HEK293 (cell line): ENCODE data around the gene CYP4X1.

ENCODE experiments used
- AEBP2 ChIP-seq: fragments of 450-650 bp; formaldehyde crosslinking; IDR thresholded peaks from 2 replicates; pipeline ENCODE4 v1.5.1; 2016; ENCODE audit warnings: missing biosample characterization, missing genetic modification characterization, borderline replicate concordance
- ATF2 ChIP-seq: fragments of 450-650 bp; formaldehyde crosslinking; IDR thresholded peaks from 2 replicates; pipeline ENCODE4 v1.5.1; 2016; ENCODE audit warnings: missing biosample characterization, missing genetic modification characterization, low read depth
- EGR2 ChIP-seq: fragments of 450-650 bp; formaldehyde crosslinking; IDR thresholded peaks from 2 replicates; pipeline ENCODE4 v1.5.1; 2016; ENCODE audit warnings: low read depth, missing biosample characterization, missing genetic modification characterization
- HOXC10 ChIP-seq: sonication (generic); formaldehyde crosslinking; IDR thresholded peaks from 2 replicates; pipeline ENCODE4 v1.8.1; 2023; ENCODE audit warnings: mild to moderate bottlenecking, missing genetic modification reagents
- KLF10 ChIP-seq: fragments of 450-650 bp; IDR thresholded peaks from 2 replicates; pipeline ENCODE4 v1.5.1; 2018; ENCODE audit warnings: missing biosample characterization, mild to moderate bottlenecking, missing genetic modification characterization
- KLF9 ChIP-seq: fragments of 450-650 bp; formaldehyde crosslinking; IDR thresholded peaks from 2 replicates; pipeline ENCODE4 v1.5.1; 2016; ENCODE audit warnings: missing biosample characterization, missing genetic modification characterization, low read depth
- MEIS1 ChIP-seq: sonication (generic); formaldehyde crosslinking; IDR thresholded peaks from 2 replicates; pipeline ENCODE4 v1.8.1; 2022; ENCODE audit warnings: missing genetic modification reagents, mild to moderate bottlenecking, borderline replicate concordance
- PRDM4 ChIP-seq: fragments of 450-650 bp; formaldehyde crosslinking; IDR thresholded peaks from 2 replicates; pipeline ENCODE4 v1.5.1; 2017; ENCODE audit warnings: missing biosample characterization, missing genetic modification characterization
- SCRT2 ChIP-seq: fragments of 450-650 bp; formaldehyde crosslinking; IDR thresholded peaks from 2 replicates; pipeline ENCODE4 v1.5.1; 2016; ENCODE audit warnings: missing biosample characterization, missing genetic modification characterization
- ZBTB1 ChIP-seq: fragments of 450-650 bp; formaldehyde crosslinking; IDR thresholded peaks from 2 replicates; pipeline ENCODE4 v1.5.1; 2016; ENCODE audit warnings: missing biosample characterization, missing genetic modification characterization
- ZBTB21 ChIP-seq: fragments of 450-650 bp; formaldehyde crosslinking; IDR thresholded peaks from 2 replicates; pipeline ENCODE4 v1.5.1; 2017; ENCODE audit warnings: missing biosample characterization, missing genetic modification characterization
- ZNF138 ChIP-seq: fragments of 450-650 bp; formaldehyde crosslinking; IDR thresholded peaks from 2 replicates; pipeline ENCODE4 v1.5.1; 2016; ENCODE audit warnings: missing biosample characterization, missing genetic modification characterization, borderline replicate concordance
- ZNF16 ChIP-seq: fragments of 450-650 bp; formaldehyde crosslinking; IDR thresholded peaks from 2 replicates; pipeline ENCODE4 v1.5.1; 2016; ENCODE audit warnings: low read depth, missing biosample characterization, missing genetic modification characterization
- ZNF169 ChIP-seq: fragments of 450-650 bp; formaldehyde crosslinking; IDR thresholded peaks from 2 replicates; pipeline ENCODE4 v1.5.1; 2016; ENCODE audit warnings: missing biosample characterization, missing genetic modification characterization
- ZNF184 ChIP-seq: fragments of 450-650 bp; IDR thresholded peaks from 2 replicates; pipeline ENCODE4 v1.5.1; 2018; ENCODE audit warnings: missing biosample characterization, mild to moderate bottlenecking, missing genetic modification characterization
- ZNF239 ChIP-seq: fragments of 450-650 bp; formaldehyde crosslinking; IDR thresholded peaks from 2 replicates; pipeline ENCODE4 v1.5.1; 2016; ENCODE audit warnings: missing biosample characterization, missing genetic modification characterization
- ZNF350 ChIP-seq: fragments of 450-650 bp; formaldehyde crosslinking; IDR thresholded peaks from 2 replicates; pipeline ENCODE4 v1.5.0; 2017; ENCODE audit warnings: missing biosample characterization, mild to moderate bottlenecking, missing genetic modification characterization
- ZNF449 ChIP-seq: fragments of 450-650 bp; formaldehyde crosslinking; IDR thresholded peaks from 2 replicates; pipeline ENCODE4 v1.5.1; 2017; ENCODE audit warnings: missing biosample characterization, mild to moderate bottlenecking, missing genetic modification characterization, moderate library complexity
- ZNF48 ChIP-seq: fragments of 450-650 bp; formaldehyde crosslinking; IDR thresholded peaks from 2 replicates; pipeline ENCODE4 v1.5.1; 2016; ENCODE audit warnings: missing biosample characterization, missing genetic modification characterization
- ZNF513 ChIP-seq: fragments of 450-650 bp; IDR thresholded peaks from 2 replicates; pipeline ENCODE4 v1.5.1; 2018; ENCODE audit warnings: missing biosample characterization, missing genetic modification characterization
- ZNF558 ChIP-seq: fragments of 450-650 bp; formaldehyde crosslinking; IDR thresholded peaks from 2 replicates; pipeline ENCODE4 v1.5.1; 2016; ENCODE audit warnings: missing biosample characterization, missing genetic modification characterization
- ZNF585B ChIP-seq: fragments of 450-650 bp; formaldehyde crosslinking; IDR thresholded peaks from 2 replicates; pipeline ENCODE4 v1.5.1; 2016; ENCODE audit warnings: missing biosample characterization, missing genetic modification characterization
- ZNF670 ChIP-seq: fragments of 450-650 bp; formaldehyde crosslinking; IDR thresholded peaks from 2 replicates; pipeline ENCODE4 v1.5.1; 2016; ENCODE audit warnings: missing biosample characterization, missing genetic modification characterization, low read depth
- ZNF704 ChIP-seq: fragments of 450-650 bp; formaldehyde crosslinking; IDR thresholded peaks from 2 replicates; pipeline ENCODE4 v1.5.1; 2016; ENCODE audit warnings: missing biosample characterization, missing genetic modification characterization
- ZNF747 ChIP-seq: fragments of 450-650 bp; formaldehyde crosslinking; IDR thresholded peaks from 2 replicates; pipeline ENCODE4 v1.5.1; 2016; ENCODE audit warnings: missing biosample characterization, missing genetic modification characterization
- ZNF768 ChIP-seq: fragments of 450-650 bp; formaldehyde crosslinking; IDR thresholded peaks from 2 replicates; pipeline ENCODE4 v1.5.1; 2018; ENCODE audit warnings: missing biosample characterization, mild to moderate bottlenecking, missing genetic modification characterization
- ZSCAN4 ChIP-seq: fragments of 450-650 bp; formaldehyde crosslinking; IDR thresholded peaks from 2 replicates; pipeline ENCODE4 v1.5.1; 2017; ENCODE audit warnings: missing biosample characterization, missing genetic modification characterization

Gene CYP4X1

GRCh38 chr1:47023268-47024140 lies at the start of gene CYP4X1 (continued):
- TF ChIP-seq ZNF558 (tag by site-specific recombination), result peak; percentile 43; the same call in 1 of the 2 replicates
- peak; percentile 60; the same call in 1 of the 2 replicates for TF ChIP-seq ZNF449 (tag by site-specific recombination)
- TF ChIP-seq ATF2, result no peak
- no peak for TF ChIP-seq ZNF747
- no peak for TF ChIP-seq ZNF239
- TF ChIP-seq ZNF48 (tag by site-specific recombination), result no peak
- TF ChIP-seq KLF10 (tag by site-specific recombination), result peak; percentile 60
- TF ChIP-seq ZNF513 (tag by site-specific recombination), result peak; percentile 20; the same call in 1 of the 2 replicates
- no peak for TF ChIP-seq PRDM4
- no peak for TF ChIP-seq ZNF350 (tag by site-specific recombination)
- no peak for TF ChIP-seq AEBP2 (tag by site-specific recombination)
- TF ChIP-seq ZNF670 (tag by site-specific recombination), result no peak
- TF ChIP-seq ZNF585B (tag by site-specific recombination), result no peak
- TF ChIP-seq ZBTB1 (tag by site-specific recombination), result no peak
- TF ChIP-seq ZNF704 (tag by site-specific recombination), result no peak
- no peak for TF ChIP-seq ZSCAN4 (tag by site-specific recombination)
- TF ChIP-seq SCRT2 (tag by site-specific recombination), result peak; percentile 83
- TF ChIP-seq KLF9 (tag by site-specific recombination), result 0 out of 2 replicates have a peak, but pooled peaks have one; percentile 37
- no peak for TF ChIP-seq ZNF16 (tag by site-specific recombination)
- TF ChIP-seq MEIS1 (CRISPR knock-in tag), result no peak
- peak; percentile 73 for TF ChIP-seq EGR2 (tag by site-specific recombination)
- no peak for TF ChIP-seq ZNF169 (tag by site-specific recombination)
- no peak for TF ChIP-seq ZNF768
- TF ChIP-seq ZBTB21 (tag by site-specific recombination), result peak; percentile 76
- TF ChIP-seq HOXC10 (CRISPR knock-in tag), result no peak
- peak; percentile 65; the same call in 1 of the 2 replicates for TF ChIP-seq ZNF184
- no peak for TF ChIP-seq ZNF138 (tag by site-specific recombination)
